T-cell (primary cell): ENCODE data around the gene TPST1. TPM values are rescaled to one million over a fixed set of nuclear protein-coding genes. Genes with fewer than 3 reads are reported as not detected.

Source experiments
- ATAC-seq, 4 experiments: fragments of 200-7000 bp in 3 of 4; fragments of 150-1000 bp in 1 of 4; cut with Tn5 transposase; replicated peaks in 1 of 4; 1 replicate in 3 of 4; 2 replicates in 1 of 4; pipeline ENCODE4 v1.10.0; 2021; ENCODE audit warnings: moderate library complexity in 3 of 4, mild to moderate bottlenecking in 2 of 4, moderate number of reproducible peaks in 1 of 4
- CTCF ChIA-PET, 2 donors: fragments of 300-600 bp; sonication (Branson Sonifier 250); formaldehyde crosslinking; loops; one replicate each; lab custom pipeline; 2022; ENCODE audit warnings: antibody characterized with exemption in 2 of 2; lab: Charles Lee
- POLR2A ChIA-PET, 2 donors: fragments of 300-600 bp; sonication (Branson Sonifier 250); formaldehyde crosslinking; loops; one replicate each; lab custom pipeline; 2022; ENCODE audit warnings: antibody characterized with exemption in 2 of 2; lab: Charles Lee
- DNase-seq, 35 experiments: peaks; one replicate each; pipeline versions ENCODE4 v3.0.0 to v3.0.0-alpha.2; 2013 to 2023
- H3K27ac ChIP-seq: one replicate; pipeline ENCODE4 v1.5.1; 2013; ENCODE audit warnings: low read length
- H3K27me3 ChIP-seq, 2 experiments: replicated peaks in 1 of 2; 1 replicate in 1 of 2; 2 replicates in 1 of 2; pipeline versions ENCODE4 v1.6.1 to v1.7.0; 2013; ENCODE audit warnings: low read length in 1 of 2, mixed read lengths in 1 of 2; ENCODE audit not compliant: control insufficient read depth in 2 of 2, insufficient read depth in 2 of 2; ENCODE audit errors: extremely low read depth in 1 of 2
- H3K36me3 ChIP-seq, 2 donors: 1 replicate in 1 of 2; 2 replicates in 1 of 2; pipeline versions ENCODE4 v1.6.1 to v1.7.0; 2013; ENCODE audit warnings: low read length in 1 of 2; ENCODE audit not compliant: control insufficient read depth in 2 of 2, insufficient read depth in 1 of 2; ENCODE audit errors: extremely low read depth in 1 of 2
- H3K4me1 ChIP-seq, 2 experiments: 1 replicate in 1 of 2; 2 replicates in 1 of 2; pipeline versions ENCODE4 v1.6.1 to v1.7.0; 2013; ENCODE audit warnings: low read length in 2 of 2, mixed read lengths in 1 of 2; ENCODE audit not compliant: insufficient read depth in 2 of 2, control insufficient read depth in 1 of 2; ENCODE audit errors: extremely low read depth in 1 of 2
- H3K4me3 ChIP-seq, 2 donors: 1 replicate in 1 of 2; 2 replicates in 1 of 2; pipeline versions ENCODE4 v1.5.1 to v1.7.0; 2013; ENCODE audit warnings: mild to moderate bottlenecking in 2 of 2, low read length in 1 of 2, moderate library complexity in 1 of 2; ENCODE audit not compliant: control insufficient read depth in 1 of 2; ENCODE audit errors: extremely low read depth in 1 of 2
- H3K9me3 ChIP-seq: 2 replicates; pipeline ENCODE4 v1.7.0; 2013
- H3K27ac Mint-ChIP-seq, 2 donors: one replicate each; pipeline ENCODE4 v1.8.0; 2020 to 2021; ENCODE audit warnings: mild to moderate bottlenecking in 2 of 2, mixed read lengths in 2 of 2
- H3K27me3 Mint-ChIP-seq, 2 donors: one replicate each; pipeline ENCODE4 v1.8.0; 2021 to 2022; ENCODE audit warnings: mixed read lengths in 2 of 2
- H3K36me3 Mint-ChIP-seq: one replicate; pipeline ENCODE4 v1.8.0; 2021; ENCODE audit warnings: mixed read lengths
- H3K4me1 Mint-ChIP-seq, 3 donors: one replicate each; pipeline ENCODE4 v1.8.0; 2020 to 2022; ENCODE audit warnings: mixed read lengths in 3 of 3, mild to moderate bottlenecking in 1 of 3
- H3K4me3 Mint-ChIP-seq, 3 donors: one replicate each; pipeline ENCODE4 v1.8.0; 2020 to 2022; ENCODE audit warnings: mild to moderate bottlenecking in 3 of 3, mixed read lengths in 3 of 3, moderate library complexity in 3 of 3
- H3K9me3 Mint-ChIP-seq, 3 donors: one replicate each; pipeline ENCODE4 v1.8.0; 2020 to 2022; ENCODE audit warnings: mixed read lengths in 3 of 3
- WGBS: methylation state at CpG from one replicate; pipeline ENCODE4 v1.1.5; 2013; ENCODE audit warnings: missing lambda C conversion rate; ENCODE audit not compliant: insufficient coverage; 5-methylcytosine and 5-hydroxymethylcytosine counted together
- total RNA-seq, 35 experiments: library from RNA in 6 of 35; stranded (reverse) in 6 of 35; fragments of 120-200 nt in 1 of 35; gene quantifications; one replicate each; pipeline versions ENCODE4 v1.2.1 to v1.2.4 and lab custom pipeline; 2013 to 2026

The TPST1 gene
- total RNA-seq, 5 donors from 2014 or later (not counting 1 experiment from before 2014, with no cell fraction given) = 2.1 to 6.3 (median 2.6) TPM

DNA sequence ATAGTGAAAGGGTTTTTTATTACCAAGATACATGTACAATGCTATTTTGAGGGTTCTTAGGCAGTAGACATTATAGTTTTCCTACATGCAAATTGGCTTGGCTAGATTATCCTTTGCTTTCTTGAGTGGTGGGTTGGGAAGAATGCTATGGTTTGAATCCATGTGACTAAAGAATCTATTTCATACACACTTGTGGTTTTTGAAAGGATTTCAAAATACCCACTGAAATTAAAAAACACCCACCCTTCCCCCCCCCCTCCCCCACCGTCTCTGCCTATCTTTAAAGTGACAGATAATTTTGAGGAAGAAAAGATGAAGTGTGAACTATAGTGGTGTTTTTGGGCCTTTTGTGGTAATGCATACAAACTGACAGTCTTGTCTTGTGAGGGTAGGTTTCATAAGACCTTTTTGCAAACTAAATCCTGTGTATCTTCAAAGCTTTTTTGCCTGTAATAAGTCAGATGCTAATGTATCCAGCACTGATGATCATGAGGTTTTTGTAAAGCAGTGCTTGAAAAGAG is 90.9 kb downstream of the TPST1 start:
- POLR2A ChIA-PET = no interaction called here

DNA sequence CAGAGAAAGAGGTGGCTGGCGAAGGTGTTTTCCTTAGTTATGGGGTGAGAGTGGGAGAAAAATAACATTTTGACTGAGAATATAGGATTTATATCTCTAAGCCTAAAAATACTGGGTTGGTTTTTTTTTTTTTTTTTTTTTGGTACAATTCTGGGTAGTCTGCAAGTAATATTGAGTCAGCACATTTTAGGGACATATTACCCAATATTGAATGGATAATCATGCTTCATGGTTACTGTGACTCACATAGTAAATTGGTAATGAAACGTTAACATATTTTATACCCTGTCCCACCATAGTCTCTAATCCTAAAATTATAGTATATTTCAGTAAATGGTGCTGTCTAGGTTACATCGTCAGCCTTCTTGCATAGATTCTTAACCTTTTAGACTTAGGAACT is 91.4 kb downstream of the TPST1 start:
- Mint-ChIP-seq H3K4me3 (no peak overlapping the region), H3K4me1 (peaks cover 0 to 3% (median 0%) of the 10 kb centered on the region in 3 donors), H3K27me3 (no peaks in the 10 kb centered on the region), H3K9me3 (peaks cover 7 to 24% (median 14%) of the 10 kb centered on the region in 3 donors), H3K27ac (no peak overlapping the region), H3K36me3 (peaks cover 4% of the 10 kb centered on the region)
- POLR2A ChIA-PET = no interaction called here
- ATAC-seq (no peak), DNase-seq (no peak)
- CTCF ChIA-PET = no interaction called here
- no peak overlapping the region for H3K4me3 ChIP-seq
- H3K36me3 ChIP-seq = no peaks in the 10 kb centered on the region
- H3K4me1 ChIP-seq = no peaks in the 10 kb centered on the region
- WGBS = no CpG with 5 or more reads among the region's 3 CpGs
- H3K27ac ChIP-seq = no peak overlapping the region
- no peaks in the 10 kb centered on the region for H3K27me3 ChIP-seq
- H3K9me3 ChIP-seq = peaks cover 5% of the 10 kb centered on the region

More for the DNA sequence above, 90.9 kb downstream of the TPST1 start:
- Mint-ChIP-seq H3K27me3 (no peaks in the 10 kb centered on the region), H3K27ac (no peak overlapping the region), H3K4me1 (peaks cover 0 to 3% (median 0%) of the 10 kb centered on the region in 3 donors), H3K9me3 (peaks cover 7 to 24% (median 14%) of the 10 kb centered on the region in 3 donors), H3K4me3 (no peak overlapping the region), H3K36me3 (peaks cover 4% of the 10 kb centered on the region)
- Histone ChIP-seq H3K27me3 (no peaks in the 10 kb centered on the region), H3K4me1 (no peaks in the 10 kb centered on the region), H3K4me3 (no peak overlapping the region), H3K9me3 (peaks cover 5% of the 10 kb centered on the region), H3K36me3 (no peaks in the 10 kb centered on the region), H3K27ac (no peak overlapping the region)
- ATAC-seq = no peak
- CTCF ChIA-PET = no interaction called here
- DNase-seq = no peak
- no CpG with 5 or more reads among the region's 1 CpG for WGBS

- no peaks in the 10 kb centered on the region for H3K36me3 ChIP-seq
- Mint-ChIP-seq H3K9me3 (peaks cover 7 to 24% (median 14%) of the 10 kb centered on the region in 3 donors), H3K27ac (no peak overlapping the region), H3K27me3 (no peaks in the 10 kb centered on the region), H3K4me1 (peaks cover 0 to 3% (median 0%) of the 10 kb centered on the region in 3 donors), H3K4me3 (no peak overlapping the region), H3K36me3 (peaks cover 4% of the 10 kb centered on the region)
- no peak for DNase-seq
- no peak for ATAC-seq
- H3K27ac ChIP-seq = no peak overlapping the region
- CTCF ChIA-PET = no interaction called here
- no peaks in the 10 kb centered on the region for H3K27me3 ChIP-seq
- H3K9me3 ChIP-seq = peaks cover 5% of the 10 kb centered on the region
- no peaks in the 10 kb centered on the region for H3K4me1 ChIP-seq
- POLR2A ChIA-PET = no interaction called here
- H3K4me3 ChIP-seq = no peak overlapping the region
Measured at GRCh38 chr7:66297579-66297978, 92.4 kb downstream of the TPST1 start.

GRCh38 chr7:66301249-66301648 is 96.1 kb downstream of the TPST1 start:
- Mint-ChIP-seq H3K4me3 (no peak overlapping the region), H3K4me1 (peaks cover 0 to 2% (median 0%) of the 10 kb centered on the region in 3 donors), H3K27ac (no peak overlapping the region), H3K9me3 (peaks cover 7 to 24% (median 14%) of the 10 kb centered on the region in 3 donors), H3K36me3 (peaks cover 4% of the 10 kb centered on the region), H3K27me3 (no peaks in the 10 kb centered on the region)
- peaks cover 5% of the 10 kb centered on the region for H3K9me3 ChIP-seq
- no peak overlapping the region for H3K27ac ChIP-seq
- DNase-seq = no peak
- no peak for ATAC-seq
- WGBS = no CpG with 5 or more reads among the region's 2 CpGs
- no peaks in the 10 kb centered on the region for H3K36me3 ChIP-seq
- H3K27me3 ChIP-seq = no peaks in the 10 kb centered on the region
- no peaks in the 10 kb centered on the region for H3K4me1 ChIP-seq
- H3K4me3 ChIP-seq = no peak overlapping the region
- ChIA-PET CTCF (no interaction called here), POLR2A (no interaction called here)

- Mint-ChIP-seq H3K27me3 (no peaks in the 10 kb centered on the region), H3K9me3 (peaks cover 7 to 24% (median 14%) of the 10 kb centered on the region in 3 donors), H3K4me1 (no peaks in the 10 kb centered on the region), H3K4me3 (no peak overlapping the region), H3K36me3 (peaks cover 4% of the 10 kb centered on the region), H3K27ac (no peak overlapping the region)
- no peaks in the 10 kb centered on the region for H3K4me1 ChIP-seq
- H3K27me3 ChIP-seq = no peaks in the 10 kb centered on the region
- no peak overlapping the region for H3K4me3 ChIP-seq
- CTCF ChIA-PET = no interaction called here
- no peaks in the 10 kb centered on the region for H3K36me3 ChIP-seq
- DNase-seq (no peak), ATAC-seq (no peak)
- H3K9me3 ChIP-seq = peaks cover 5% of the 10 kb centered on the region
- POLR2A ChIA-PET = no interaction called here
- no CpG with 5 or more reads among the region's 3 CpGs for WGBS
- H3K27ac ChIP-seq = no peak overlapping the region
Measured at GRCh38 chr7:66301737-66302136, 96.6 kb downstream of the TPST1 start.

DNA sequence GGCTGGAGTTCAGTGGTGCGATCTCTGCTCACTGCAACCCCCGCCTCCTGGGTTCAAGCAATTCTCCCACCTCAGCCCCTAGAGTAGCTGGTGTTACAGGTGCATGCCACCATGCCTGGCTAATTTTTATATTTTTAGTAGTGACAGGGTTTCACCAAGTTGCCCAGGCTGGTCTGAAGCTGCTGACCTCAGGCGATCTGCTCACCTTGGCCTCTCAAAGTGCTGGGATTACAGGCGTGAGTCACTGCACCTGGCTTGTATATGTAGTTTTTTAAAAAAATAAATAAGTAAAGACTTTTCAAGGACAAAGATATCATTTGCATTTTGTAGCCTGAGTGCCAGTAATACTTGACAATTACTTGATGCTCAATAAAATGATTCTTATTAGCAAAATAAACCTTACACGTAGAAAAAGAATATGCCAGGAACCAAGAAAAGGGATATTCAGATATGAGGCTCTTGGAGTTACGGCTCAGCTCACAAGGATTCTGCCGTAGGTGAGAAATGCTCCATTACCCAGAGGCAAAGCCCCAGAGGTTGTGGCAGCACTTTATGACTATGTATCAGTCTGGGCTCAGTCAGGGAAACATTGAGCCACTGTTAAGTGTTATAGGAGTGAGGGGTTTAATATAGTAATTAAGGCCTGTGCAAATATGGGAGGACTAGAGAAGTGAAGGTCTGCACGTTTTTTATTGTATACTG is 98.5 kb downstream of the TPST1 start:
- Mint-ChIP-seq H3K4me3 (no peak overlapping the region), H3K9me3 (peaks cover 4 to 11% (median 6%) of the 10 kb centered on the region in 3 donors), H3K27ac (no peak overlapping the region), H3K27me3 (no peaks in the 10 kb centered on the region), H3K36me3 (no peaks in the 10 kb centered on the region), H3K4me1 (no peaks in the 10 kb centered on the region)
- no peaks in the 10 kb centered on the region for H3K36me3 ChIP-seq
- H3K27me3 ChIP-seq = no peaks in the 10 kb centered on the region
- no peaks in the 10 kb centered on the region for H3K9me3 ChIP-seq
- no peak for DNase-seq
- H3K27ac ChIP-seq = no peak overlapping the region
- no peak overlapping the region for H3K4me3 ChIP-seq
- ChIA-PET POLR2A (no interaction called here), CTCF (no interaction called here)
- H3K4me1 ChIP-seq = no peaks in the 10 kb centered on the region
- no peak for ATAC-seq
- WGBS = 80% methylated on average over 3 of the region's 8 CpGs
